Left colon (tissue), 2 donors: ENCODE measurements around the gene AGL. TPM values are rescaled to one million over a fixed set of nuclear protein-coding genes. Genes with fewer than 3 reads are reported as not detected.
A peak's percentile ranks its signal among the peaks of the same experiment; 100 is the strongest.
"Not testable (repeated sequence)": the region's sequence is repeated elsewhere in the genome, so short reads cannot be mapped to it uniquely, and the experiment has no call there.

ENCODE experiments used
- ATAC-seq: fragments of 200-7000 bp; cut with Tn5 transposase; one replicate; pipeline ENCODE4 v1.9.1; 2020; ENCODE audit warnings: mild to moderate bottlenecking, moderate library complexity
- DNase-seq, 2 donors: peaks; one replicate each; pipeline ENCODE4 v3.0.0-alpha.2; 2020
- intact Hi-C, 2 donors: fragments of 100-400 bp; cut with DNase I in 1 of 2; cut with micrococcal nuclease in 1 of 2; formaldehyde crosslinking; loops; one replicate each; pipeline versions ENCODE4 v1.11.2 to v1.14.0; 2022; cut with DNase I, micrococcal nuclease
- long read RNA-seq: library from polyadenylated mRNA; unstranded; transcript quantifications from one replicate; pipeline ENCODE4 v2.0.0, GENCODE V29; 2021
- total RNA-seq, 2 donors: library from RNA; stranded (reverse); fragmentation: NEBNext Ultra II Directional; extraction: Animal tissue kit (Norgen Biotek cat#: 25700); gene quantifications; one replicate each; pipeline ENCODE4 v1.2.1, GENCODE V29; 2021
- donor health status: DM: no; HTN: no; CAD: no.
- donor health status: DM: yes; HTN: yes; CAD: no.

AGL gene
- 10 to 100 TPM; 27.6 to 28.4 TPM for total RNA-seq
- long read RNA-seq, partial matches to known transcripts, result 13 of 16 reads
- long read RNA-seq, other reads (novel, unspliced or antisense), result 3 of 16 reads

DNA sequence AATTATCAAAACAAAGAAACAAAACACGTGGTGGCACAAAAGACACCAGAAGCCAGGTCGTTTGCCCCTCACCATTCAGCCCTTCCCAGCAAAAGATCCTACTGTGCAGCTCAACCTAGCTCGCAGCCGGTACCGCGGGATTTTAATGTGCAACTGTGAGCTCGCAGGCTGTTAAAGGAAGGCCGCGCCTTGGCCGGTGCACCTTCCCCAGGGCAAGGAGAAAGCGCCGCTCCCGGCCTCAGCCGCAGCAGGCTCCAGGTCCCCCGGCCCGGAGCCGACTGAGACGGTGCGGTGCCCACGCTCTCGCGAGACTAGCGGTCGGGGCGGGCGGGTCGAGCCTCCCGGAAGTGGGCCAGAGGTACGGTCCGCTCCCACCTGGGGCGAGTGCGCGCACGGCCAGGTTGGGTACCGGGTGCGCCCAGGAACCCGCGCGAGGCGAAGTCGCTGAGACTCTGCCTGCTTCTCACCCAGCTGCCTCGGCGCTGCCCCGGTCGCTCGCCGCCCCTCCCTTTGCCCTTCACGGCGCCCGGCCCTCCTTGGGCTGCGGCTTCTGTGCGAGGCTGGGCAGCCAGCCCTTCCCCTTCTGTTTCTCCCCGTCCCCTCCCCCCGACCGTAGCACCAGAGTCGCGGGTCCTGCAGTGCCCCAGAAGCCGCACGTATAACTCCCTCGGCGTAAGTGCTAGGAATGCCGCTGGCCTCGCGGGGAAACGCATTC, at the start of gene AGL:
AGL (plus strand) TSS at position 618 of the 715 bp plus-strand sequence. CDS start 682 bp downstream, outside the sequence.
- intact Hi-C loops, result no loop called here
- peak; percentile 96 for ATAC-seq
- peak; percentile 89 to 93 for DNase-seq

DNA sequence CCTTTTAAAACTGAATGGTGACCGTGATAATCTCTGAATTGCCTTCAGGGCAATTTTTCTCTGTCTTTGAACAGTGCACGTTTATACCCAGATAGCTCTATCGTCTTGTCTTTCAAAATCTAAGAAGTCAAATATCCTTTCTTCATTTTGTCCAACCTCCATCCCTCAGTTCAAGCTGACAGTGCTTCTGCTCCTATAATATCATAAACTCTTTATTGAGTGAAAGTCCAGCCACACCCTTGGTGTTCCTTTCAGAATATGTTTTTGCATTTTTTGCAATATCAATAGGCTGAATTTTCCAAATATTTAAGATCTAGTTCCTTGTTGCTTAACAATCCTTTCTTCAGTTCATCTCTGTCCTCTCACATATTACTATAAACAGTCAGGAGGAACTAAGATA, 48.6 kb upstream of the AGL start:
- peak; percentile 91 for ATAC-seq
- no peak for DNase-seq
- intact Hi-C loops, result loop anchor here in 1 of 2 donors (10.0 kb wide), 1 partner anchor 1063 kb away; no protein-coding TSS in a partner anchor

DNA sequence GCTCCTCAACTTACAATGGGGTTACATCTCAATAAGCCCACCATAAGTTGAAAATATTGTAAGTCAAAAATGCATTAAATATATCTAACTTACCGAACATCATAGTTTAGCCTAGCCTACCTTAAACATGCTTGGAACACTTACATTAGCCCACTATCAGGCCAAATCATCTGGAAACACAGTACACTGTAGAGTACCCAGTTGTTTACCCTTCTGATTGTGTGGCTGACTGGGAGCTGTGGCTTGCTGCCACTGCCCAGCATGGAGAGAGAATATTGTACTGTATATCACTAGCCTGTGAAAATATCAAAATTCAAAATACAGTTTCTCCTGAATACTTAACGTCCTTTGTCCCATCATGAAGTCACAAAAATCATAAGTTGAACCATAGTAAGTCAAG, 43.3 kb upstream of the AGL start:
- ATAC-seq (no peak), DNase-seq (no peak)
- intact Hi-C loops, result loop anchor here in 1 of 2 donors (10.0 kb wide), 1 partner anchor 1058 kb away; no protein-coding TSS in a partner anchor

DNA sequence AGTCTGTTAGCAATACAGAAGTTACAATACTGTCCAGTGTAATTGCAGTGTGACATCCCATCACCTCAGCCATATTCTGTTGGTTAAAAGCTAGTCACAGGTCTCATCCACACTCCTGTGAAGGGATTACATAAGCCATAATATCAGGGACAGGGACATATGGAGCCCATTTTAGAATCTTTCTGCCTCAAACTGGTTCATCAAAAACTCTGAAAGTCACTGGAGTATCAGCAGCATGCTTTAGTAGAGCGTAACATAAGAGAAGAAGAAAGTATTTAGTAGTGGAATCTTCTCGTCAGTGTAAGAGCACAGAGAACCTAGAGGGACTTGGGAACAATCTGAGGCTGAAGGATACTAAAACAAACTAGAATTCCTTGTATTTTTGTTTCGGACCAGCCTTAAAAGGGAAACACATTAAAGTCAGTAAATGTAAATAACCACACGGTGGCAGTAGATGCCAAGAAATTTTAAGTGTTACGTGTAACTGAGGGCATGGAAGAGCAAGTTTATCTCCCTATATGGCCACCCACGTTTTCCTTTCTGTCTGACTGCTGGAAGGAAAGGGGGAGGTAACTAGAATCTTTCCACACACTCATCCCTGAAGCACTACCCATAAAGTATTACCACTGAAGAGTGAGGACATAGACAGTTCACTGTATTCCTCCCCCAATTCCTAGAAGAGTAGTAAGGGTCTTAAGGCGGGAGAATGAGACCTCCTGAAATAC, 41.6 kb upstream of the AGL start:
- intact Hi-C loops, result loop anchor here in 1 of 2 donors (10.0 kb wide), 1 partner anchor 1056 kb away; no protein-coding TSS in a partner anchor
- DNase-seq (peak in 1 of 2 donors; percentile 34), ATAC-seq (peak; percentile 92)

DNA sequence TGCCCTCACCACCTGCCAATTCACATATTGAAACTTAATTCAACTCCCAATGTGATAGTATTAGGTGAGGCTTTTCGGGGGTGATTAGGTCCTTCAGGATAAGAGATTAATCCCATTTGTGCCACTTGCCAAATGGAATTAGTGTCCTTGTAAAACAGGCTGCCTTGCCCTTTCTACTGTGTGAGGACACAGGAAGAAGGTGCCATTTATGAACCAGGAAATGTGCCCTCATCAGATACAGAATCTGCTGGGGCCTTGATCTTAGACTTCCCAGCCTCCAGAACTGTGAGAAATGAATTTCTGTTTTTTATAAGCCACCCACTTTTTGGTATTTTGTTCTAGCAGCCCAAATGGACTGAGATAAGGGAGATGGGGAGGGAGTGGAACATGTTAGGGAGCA, 39.1 kb upstream of the AGL start:
- intact Hi-C loops, result no loop called here
- ATAC-seq (peak; percentile 57), DNase-seq (no peak)

DNA sequence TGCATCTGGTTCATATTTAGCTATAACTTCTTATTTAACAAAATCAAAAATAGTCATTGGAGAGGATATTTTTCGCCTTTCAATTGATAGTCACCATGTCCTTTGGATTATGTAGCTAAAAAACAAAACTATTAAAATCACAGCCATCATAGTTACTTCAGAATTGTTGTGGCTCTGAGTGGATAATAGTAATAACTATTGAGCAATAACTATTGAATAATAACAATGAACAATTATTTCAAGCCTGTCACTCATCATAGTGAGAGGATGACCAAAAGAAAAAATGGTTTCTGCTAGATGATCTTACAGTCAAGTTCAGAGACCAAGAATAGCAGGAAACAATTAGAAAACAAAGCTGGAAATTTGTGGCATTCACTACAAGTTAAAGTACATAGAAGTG, 38.4 kb upstream of the AGL start:
- ATAC-seq (no peak), DNase-seq (no peak)
- intact Hi-C loops, result no loop called here

DNA sequence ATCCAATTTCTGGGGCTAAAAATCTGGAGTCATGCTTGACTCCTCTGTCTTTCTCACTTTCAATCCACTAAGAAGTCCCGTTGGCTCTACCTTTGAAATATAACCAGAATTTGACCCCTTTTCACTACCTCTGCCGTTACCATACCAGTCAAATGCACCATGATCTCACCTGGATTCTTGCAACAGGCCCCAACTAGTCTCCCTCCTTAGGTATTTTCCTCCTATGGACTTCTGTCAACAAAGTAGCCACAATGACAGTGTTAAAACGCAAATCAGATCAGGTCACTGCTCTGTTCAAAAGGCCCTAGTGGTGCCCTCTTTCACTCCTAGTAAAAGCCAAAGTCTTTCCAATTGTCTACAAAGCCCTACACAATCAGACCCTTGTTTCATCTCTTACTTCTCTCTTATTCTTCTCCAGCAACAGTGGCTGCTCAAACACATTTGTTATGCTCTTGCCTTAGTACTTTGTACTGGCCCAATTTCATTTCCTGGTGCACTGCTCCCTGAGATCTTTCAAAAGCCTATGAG, 35.7 kb upstream of the AGL start:
- DNase-seq, result no peak
- intact Hi-C loops, result no loop called here
- ATAC-seq, result peak; percentile 33

DNA sequence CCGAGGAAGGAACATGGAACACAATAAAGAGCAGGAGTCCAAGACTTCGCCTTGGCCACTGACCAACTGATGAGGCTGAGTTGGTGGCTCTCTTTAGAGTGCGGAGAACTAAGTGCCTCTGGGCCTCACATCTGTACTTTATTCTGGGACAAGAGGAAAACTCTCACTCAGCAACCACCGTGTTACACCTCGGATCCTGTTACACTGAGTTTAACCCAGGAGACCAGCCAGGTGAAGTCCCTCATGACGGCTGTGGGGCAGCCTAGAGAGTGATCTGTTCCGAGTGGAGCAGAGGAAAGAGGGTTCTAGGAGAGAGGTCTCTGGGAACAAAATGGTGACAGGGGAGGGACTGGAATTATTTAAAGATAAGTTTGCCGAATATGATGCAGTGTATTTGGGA, 33.5 kb upstream of the AGL start:
- ATAC-seq (no peak), DNase-seq (no peak)
- intact Hi-C loops, result no loop called here

DNA sequence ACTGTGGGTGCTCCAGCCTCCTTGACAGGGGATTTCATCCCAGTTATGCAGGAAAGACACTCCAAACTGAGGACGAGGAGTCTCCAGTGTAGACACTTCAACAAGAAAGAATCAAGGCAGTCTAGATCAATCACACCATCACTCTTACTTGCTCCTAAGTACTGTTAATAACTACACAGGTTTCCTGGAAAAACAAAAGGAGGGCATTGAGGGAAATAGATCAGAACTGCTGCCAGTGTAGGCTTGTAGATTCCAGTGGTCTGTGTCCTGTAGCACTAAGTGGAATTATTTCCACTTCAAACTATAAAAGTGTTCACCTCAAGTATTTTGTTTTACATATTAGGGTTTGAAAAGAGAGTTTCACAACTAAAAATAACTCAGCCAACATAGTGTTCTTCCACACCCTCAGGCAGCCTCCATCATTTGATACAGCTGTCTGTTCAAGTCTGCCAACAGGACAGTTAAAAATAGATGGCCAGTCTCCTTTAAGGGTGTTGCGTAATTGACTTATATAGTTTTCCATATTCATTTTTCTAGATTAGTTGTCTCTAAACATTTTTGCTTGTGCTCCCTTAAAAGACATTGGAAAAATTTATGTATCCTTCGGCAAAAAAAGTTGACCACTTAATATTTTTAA, 32.0 kb upstream of the AGL start:
- ATAC-seq (no peak), DNase-seq (no peak)
- intact Hi-C loops, result no loop called here

DNA sequence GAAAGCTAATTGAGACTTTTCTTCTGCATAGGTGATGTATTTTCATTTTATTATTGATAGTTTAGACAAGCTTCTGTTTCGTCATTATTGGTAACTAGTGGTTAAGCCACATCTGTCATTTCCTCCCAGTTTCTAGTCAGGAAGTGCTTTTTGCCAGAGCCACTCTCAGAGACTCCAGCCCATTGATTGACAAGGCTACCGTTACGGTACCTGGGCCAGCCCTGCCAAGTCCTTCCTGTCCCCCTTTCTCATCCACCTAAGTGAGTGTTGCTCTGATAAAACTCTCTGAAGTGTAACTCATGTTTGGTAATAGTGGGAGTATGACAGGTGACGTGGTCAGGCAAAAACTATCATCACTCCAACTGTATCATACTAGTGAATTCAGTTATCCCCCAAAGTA, 29.6 kb upstream of the AGL start:
- DNase-seq (no peak), ATAC-seq (no peak)
- intact Hi-C loops, result no loop called here

DNA sequence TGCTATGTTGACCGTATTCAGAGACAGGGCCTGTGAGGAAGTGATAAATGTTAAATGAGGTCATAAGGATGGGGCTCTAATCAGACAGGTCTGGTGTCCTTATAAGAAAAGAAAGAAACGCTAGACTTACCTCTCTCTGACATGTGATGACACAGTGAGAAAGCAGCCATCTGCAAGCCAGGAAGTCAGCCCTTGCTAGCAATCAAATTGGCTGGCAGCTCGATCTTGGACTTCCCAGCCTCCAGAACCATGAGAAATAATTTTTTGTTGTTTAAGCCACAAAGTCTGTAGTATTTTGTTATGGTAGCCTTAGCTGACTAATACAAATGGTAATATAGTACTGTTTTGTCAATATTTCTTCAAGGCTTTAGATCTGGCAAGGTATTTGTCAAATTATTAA, 25.1 kb upstream of the AGL start:
- ATAC-seq, result no peak
- DNase-seq, result no peak
- intact Hi-C loops, result no loop called here

DNA sequence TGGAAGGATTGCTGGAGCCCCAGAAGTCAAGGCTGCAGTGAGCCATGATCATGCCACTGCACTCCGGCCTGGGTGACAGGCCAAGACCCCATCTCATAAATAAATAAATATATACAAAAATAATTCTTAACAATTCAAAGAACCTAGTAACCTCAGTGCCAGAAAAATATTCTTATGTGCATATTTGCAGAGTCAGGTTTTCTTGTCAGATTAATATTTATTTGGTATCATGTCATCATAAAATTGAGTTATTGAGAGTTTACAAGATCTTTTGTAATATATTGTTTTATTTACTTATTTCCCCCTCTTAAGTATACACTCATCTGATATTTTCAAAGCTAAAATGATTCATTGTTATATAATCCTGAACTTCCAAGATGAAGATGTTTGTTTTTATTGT, 24.5 kb upstream of the AGL start:
- DNase-seq (no peak), ATAC-seq (no peak)
- intact Hi-C loops, result no loop called here

DNA sequence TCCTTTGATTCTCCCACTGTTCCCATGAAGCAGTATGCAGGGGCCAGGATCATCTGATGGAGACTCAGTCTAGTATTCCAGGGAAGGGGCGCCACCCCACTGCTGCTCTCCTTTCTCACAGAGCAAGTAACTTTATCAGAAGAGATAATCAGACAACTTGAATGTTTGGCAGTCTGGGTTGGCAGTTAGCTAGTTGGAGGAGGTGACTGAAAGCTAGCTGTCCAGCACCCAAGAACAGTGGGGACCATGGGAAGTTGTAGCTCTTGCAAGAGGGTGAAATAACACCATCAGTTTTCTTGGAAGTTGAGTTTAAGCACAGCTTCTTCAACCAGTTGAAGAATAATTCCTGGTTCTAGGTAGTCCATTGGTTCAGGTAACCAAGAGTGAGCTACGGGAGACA, 22.2 kb upstream of the AGL start:
- no peak for ATAC-seq
- DNase-seq, result no peak
- intact Hi-C loops, result no loop called here

DNA sequence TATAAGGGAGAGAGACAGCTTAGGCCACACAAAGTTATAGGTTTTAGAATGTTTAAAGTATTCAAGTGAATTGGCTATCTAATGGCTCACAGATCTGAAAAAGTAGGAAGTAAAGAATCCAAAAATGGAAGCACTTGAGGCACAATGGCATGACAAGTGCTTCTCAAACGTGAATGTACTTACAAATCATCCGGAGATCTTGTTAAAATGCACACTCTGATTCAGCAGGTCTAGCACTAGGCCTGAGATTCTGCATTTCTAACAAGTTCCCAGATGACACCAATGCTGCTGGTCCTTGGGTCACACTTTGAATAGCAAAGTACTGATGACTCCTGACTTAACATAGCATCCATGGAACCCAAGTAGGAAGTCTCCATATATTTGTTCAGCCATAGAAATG, 20.9 kb upstream of the AGL start:
- DNase-seq, result no peak
- intact Hi-C loops, result no loop called here
- ATAC-seq, result no peak

DNA sequence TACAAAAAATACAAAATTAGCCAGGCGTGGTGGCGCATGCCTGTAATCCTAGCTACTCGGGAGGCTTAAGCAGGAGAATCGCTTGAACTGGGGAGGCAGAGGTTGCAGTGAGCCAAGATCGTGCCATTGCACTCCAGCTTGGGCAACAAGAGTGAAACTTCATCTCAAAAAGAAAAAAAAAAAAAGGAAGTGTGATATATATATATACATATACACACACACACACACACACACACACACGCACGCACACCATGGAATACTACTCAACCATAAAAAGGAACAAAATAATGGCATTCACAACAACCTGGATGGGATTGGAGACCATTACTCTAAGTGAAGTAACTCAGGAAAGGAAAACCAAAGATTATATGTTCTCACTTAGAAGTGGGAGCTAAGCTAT, 16.2 kb upstream of the AGL start:
- intact Hi-C loops, DNase-seq, ATAC-seq: not testable (repeated sequence)

DNA sequence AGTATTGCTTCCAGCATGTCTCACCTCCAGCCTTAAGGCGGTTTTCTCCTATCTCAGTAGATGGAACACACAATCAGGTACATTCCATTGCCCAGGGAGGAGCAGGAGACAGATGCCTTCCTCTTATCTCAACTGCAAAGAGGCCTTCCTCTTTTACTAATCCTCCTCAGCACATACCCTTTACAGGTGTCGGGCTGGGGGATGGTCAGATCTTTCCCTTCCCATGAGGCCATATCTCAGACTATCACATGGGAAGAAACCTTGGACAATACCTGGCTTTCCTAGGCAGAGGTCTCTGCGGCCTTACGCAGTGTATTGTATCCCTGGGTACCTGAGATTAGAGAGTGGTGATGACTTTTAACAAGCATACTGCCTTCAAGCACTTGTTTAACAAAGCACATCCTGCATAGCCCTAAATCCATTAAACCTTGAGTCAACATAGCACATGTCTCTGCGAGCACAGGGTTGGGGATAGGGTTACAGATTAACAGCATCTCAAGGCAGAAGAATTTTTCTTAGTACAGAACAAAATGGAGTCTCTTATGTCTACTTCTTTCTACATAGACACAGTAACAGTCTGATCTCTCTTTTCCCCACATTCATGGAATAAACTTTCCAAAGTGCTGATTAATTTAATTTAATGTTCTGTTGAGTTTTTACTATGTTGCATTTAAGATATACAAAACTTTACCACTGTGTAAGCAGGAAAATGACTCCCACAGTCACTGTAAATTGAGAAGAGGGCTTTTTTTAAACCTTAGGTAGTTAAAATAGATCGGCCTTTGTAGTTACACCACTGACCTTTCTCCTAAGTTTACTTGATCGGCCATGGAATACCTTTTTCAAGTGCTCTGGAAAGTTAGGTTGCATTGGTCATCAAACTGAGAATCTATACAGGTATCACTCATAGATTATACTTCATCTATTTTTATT, 13.7 kb upstream of the AGL start:
- DNase-seq, ATAC-seq, intact Hi-C loops: not testable (repeated sequence)

DNA sequence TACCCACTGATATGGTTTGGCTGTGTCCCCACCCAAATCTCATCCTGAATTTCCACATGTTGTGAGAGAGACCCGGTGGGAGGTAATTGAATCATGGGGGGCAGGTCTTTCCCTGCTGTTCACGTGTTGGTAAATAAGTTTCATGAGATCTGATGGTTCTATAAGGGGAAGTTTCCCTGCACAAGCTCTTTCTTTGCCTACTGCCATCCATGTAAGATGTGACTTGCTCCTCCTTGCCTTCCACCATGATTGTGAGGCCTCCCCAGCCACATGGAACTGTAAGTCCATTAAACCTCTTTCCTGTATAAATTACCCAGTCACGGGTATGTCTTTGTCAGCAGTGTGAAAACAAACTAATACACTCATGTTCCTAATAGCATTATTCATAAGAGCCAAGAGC, 9.8 kb upstream of the AGL start:
- ATAC-seq, intact Hi-C loops, DNase-seq: not testable (repeated sequence)

DNA sequence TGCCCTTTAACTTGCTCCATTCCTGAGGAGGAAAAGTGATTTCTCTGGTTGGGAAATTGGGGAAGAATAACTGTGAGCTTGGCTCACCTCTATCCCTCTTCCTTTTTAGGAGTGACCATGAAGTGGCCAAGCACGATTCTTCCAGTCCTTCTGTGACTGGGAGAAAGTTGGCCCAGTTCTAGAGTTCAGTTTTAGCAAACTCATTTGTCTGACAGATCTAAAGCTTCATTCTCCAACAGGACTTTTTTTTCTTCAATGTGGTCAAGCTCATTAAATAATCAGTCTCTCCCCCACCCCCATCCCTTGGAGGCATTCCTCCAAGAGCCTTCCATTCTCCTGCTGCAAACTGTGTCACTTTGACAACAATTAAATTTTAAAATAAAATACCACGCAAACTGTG, 6.4 kb upstream of the AGL start:
- intact Hi-C loops, result no loop called here
- DNase-seq (no peak), ATAC-seq (no peak)
